Hippocampal formation (tissue), 2 donors: ENCODE results near the gene GTF3C6.
A peak's percentile ranks its signal among the peaks of the same experiment; 100 is the strongest.
"Not testable (repeated sequence)": the region's sequence is repeated elsewhere in the genome, so short reads cannot be mapped to it uniquely, and the experiment has no call there.

ENCODE experiments used
- DNase-seq, 2 donors: peaks; one replicate each; lab custom pipeline; 2025; lab: John Stamatoyannopoulos, UW

GTF3C6 gene

DNA sequence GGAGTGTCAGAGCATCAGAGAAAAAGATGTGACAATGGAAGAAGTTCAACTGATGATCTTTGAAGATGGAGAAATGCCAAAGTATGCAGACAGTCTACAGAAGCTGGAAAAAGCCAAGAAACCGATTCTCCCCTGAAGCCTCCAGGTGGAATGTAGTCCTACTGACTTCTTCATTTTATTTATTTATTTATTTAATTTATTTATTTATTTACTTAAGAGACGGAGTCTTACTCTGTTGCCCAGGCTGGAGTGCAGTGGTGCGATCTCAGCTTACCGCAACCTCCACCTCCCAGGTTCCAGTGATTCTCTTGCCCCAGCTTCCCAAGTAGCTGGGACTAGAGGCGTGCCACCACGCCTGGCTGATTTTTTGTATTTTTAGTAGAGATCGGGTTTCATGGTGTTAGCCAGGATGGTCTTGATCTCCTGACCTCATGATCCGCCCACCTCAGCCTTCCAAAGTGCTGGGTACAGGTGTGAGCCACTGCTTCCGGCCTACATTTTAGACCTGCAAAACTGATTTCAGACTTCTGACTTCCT lies 21.1 kb downstream of the GTF3C6 start:
- DNase-seq: no peak

DNA sequence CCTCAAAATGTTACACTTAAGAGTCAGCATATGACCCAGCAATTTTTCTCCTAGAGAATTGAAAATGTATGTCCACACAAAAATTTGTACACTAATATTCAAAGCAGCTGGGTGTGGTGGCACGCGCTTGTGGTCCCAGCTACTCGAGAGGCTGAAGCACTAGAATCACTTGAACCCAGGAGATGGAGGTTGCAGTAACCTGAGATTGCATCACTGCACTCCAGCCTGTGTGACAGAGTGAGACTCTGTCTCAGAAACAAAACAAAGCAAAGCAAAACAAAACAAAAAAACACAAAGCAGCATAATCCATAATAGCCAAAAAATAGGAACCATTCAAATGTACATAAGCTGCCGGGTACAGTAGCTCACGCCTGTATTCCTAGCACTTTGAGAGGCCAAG lies 21.7 kb downstream of the GTF3C6 start:
- DNase-seq: no peak

DNA sequence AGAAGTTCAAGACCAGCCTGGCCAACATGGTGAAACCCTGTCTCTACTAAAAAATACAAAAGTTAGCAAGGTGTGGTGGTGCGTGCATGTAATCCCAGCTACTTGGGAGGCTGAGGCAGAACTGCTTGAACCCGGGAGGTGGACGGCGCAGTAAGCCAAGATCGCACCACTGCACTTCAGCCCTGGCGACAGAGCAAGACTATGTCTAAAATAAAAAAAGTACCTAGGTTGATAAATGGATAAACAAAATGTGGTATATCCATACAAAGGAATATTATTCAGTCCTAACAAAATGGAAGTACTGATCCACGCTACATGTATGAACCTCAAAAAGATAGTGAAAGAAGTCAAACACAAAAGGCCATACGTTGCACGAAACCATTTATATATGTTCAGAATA lies 22.1 kb downstream of the GTF3C6 start:
- DNase-seq: no peak

DNA sequence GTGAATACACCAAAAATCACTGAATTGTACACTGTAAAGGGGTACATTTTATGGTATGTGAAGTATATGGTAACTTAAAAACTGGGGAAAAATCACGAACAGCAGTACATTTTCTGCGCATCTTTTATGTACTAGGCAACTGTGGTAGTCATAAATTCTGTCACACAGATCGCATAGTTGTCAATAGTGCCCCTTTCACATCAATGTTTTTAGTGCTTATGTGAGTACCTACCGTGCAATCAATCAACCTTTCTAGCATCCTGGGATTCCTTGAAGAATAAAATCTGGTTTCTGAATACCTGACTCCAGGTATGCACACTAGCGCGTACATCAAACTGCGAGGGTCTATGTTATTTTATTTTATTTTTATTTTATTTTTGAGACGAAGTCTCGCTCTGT lies 22.7 kb downstream of the GTF3C6 start:
- no peak for DNase-seq

DNA sequence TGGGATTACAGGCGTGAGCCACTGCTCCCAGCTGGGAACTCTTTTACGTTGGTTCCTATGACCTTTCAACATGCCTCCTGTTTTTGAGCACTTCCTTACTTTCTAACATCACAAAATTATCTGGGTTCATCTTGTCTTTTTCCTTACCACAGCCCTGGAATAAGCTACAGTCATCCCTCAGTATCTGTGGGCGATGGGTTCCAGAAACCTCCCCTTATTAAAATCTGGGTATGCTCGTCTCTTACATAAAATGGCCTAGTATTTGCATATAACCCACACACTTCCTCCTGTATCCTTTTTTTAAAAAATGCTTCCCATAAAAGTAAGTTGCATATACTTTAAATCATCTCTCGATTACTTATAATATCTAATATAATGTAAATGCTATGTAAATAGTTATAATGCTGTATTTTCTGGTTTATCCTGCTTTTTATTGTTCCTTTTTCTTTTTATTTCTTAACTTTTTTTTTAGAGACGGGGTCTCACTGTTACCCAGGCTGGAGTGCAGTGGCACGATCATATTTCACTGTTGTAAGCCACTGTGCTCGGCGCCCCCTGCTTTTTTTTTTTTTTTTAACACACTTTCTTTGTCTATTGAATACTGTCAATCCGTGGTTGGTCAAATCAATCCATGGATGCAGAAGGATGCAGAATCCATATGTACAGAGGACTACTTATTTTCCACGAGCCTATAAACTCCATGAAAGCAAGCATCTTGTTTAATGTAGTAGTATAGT lies 32.5 kb downstream of the GTF3C6 start:
- no peak for DNase-seq

DNA sequence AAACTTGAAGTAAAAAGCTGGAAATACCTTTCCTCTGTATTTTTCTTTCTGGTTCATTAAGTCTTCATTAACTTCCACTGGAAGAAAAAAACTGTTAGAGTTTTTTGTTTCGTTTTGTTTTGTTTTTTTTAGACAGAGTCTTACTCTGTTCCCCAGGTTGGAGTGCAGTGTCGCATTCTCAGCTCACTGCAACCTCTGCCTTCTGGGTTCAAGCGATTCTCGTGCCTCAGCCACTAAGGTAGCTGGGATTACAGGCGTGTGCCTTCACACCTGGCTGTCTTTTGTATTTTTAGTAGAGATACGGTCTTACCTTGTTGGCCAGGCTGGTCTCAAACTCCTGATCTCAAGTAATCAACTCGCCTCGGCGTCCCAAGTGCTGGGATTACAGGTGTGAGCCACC lies 38.2 kb downstream of the GTF3C6 start:
- no peak for DNase-seq

DNA sequence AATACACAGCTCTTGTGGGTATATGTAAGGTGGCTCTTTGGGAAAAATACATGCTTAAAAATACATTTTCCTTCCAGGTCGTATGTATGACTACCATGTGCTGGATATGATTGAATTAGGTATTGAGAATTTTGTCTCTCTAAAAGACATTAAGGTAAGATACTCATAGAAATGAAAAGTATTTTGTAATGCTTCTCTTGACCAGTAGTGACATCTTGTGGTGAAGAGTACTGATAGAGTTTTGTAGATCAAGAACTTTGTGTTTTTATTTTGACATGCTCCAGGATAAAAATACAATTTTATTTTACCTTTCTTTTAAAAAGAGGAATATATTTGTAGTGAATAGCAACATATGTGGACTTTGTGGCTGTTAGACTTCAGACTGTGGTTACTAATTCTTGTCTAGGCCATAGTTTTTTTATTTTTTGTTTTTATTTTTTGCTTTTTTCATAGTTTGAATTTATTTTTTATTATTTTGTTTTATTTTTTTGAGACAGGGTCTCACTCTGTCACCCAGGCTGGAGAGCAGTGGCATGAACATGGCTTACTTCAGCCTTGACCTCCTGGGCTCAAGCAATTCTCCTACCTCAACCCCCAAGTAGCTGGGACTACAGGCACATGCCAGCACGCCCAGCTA lies 41.2 kb downstream of the GTF3C6 start:
- peak in 1 of 2 donors; percentile 55 for DNase-seq

DNA sequence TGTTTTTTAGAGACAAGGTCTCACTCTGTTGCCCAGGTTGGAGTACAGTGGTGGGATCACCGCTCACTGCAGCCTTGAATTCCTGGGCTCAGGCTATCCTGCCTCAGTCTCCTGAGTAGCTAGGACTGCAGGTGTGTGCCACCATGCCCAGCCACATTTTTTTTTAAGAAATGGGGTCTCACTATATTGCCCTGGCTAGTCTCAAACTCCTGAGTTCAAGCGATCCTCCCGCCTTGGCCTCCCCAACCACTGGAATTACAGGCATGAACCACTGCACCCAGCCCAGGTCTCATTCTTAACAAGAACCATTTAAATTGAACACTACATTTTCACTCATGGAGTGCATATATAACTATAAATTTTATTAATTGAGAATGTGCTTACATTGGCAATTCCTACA lies 43.8 kb downstream of the GTF3C6 start:
- DNase-seq: no peak

DNA sequence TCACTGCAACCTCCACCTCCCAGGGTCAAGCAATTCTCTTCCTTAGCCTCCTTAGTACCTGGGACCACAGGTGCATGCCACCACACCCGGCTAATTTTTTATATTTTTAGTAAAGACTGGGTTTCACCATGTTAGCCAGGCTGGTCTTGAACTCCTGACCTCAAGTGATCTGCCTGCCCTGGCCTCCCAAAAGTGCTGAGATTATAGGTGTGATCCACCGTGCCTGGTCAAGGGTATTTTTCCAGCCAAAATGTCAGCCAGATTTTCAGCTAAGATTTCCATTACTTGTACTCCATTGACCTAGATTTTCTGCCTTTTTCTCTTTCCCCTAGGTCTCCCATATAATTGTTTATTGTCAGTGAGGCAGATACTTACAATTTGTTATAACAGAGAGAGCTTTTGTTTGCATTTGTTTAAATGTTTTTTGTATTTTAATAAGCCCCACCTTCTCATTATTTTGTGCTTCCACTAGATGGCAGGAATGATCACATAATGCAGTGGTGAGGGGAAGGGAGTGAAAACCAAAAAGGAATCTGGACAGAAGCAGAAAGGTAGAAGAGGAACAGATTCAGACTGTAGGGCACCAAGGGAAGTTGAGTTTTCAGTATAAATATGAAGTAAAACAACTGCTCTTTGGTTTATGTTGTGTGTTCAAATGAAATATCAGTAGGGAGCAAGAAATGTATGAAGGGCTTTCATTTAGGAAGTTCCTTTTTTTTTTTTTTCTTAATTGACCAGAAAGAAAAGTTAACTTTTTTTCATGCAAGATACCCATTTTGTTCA lies 53.0 kb downstream of the GTF3C6 start:
- DNase-seq: peak in 1 of 2 donors; percentile 55

DNA sequence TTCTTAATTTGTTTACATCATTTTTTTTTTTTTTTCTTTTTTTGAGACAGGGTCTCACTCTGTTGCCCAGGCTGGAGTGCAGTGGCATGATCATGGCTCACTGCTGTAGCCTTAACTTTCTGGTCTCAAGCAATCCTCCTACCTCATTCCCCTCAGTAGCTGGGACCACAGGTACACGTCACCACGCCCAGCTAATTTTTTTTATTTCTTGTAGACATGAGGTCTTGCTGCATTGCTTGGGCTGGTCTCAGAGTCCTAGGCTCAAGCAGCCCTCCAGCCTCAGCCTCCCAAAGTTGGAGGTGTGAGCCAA lies 53.6 kb downstream of the GTF3C6 start:
- DNase-seq: no peak

DNA sequence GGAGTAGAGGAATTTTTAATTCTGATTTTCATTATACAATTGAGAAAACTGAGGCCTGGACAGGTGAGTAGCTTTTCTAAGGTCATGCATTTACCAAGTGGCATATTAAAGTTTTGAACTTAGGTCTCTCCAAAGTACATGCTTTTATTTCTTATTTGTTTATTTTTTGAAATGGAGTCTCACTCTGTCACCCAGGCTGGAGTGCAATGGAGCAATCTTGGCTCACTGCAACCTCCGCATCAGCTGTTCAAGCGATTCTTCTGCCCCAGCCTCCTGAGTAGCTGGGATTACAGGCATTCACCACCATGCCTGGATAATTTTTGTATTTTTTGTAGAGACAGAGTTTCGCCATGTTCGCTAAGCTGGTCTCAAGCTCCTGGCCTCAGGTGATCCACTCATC lies 54.0 kb downstream of the GTF3C6 start:
- not testable (repeated sequence) for DNase-seq

DNA sequence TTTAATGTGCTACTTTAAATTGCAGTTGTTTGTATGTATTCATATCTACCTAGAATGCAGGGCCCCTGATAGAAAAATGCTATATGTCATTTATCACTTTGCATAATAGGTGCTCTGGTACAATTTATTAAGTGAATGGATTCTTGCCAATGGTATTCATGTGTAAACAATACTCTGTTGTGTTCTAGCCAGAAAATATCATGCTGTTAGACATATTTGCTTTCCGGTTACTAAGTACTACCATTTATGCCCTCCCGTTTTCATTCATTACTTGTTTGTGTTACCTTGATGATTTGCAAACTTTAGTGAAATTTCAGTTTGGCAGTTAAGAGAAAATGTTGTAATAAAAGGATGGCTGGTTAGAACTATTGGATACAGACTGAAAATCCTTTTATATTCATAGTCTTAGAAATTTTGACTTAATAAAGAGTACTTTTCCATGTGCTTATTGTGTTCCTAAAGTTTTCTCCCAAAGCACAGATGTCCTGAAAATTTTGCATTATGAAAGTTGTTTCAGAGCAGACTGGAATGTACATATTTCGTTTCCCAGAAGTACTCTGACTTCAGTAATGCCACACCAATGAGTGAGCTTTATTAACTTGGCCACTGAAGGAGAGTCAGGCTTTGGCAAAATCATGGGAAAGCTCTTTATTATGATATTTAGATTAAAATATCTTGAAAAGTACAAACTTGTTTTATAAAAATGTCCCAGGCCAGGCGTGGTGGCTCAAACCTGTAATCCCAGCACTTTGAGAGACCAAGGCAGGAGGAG lies 54.8 kb downstream of the GTF3C6 start:
- DNase-seq: no peak

DNA sequence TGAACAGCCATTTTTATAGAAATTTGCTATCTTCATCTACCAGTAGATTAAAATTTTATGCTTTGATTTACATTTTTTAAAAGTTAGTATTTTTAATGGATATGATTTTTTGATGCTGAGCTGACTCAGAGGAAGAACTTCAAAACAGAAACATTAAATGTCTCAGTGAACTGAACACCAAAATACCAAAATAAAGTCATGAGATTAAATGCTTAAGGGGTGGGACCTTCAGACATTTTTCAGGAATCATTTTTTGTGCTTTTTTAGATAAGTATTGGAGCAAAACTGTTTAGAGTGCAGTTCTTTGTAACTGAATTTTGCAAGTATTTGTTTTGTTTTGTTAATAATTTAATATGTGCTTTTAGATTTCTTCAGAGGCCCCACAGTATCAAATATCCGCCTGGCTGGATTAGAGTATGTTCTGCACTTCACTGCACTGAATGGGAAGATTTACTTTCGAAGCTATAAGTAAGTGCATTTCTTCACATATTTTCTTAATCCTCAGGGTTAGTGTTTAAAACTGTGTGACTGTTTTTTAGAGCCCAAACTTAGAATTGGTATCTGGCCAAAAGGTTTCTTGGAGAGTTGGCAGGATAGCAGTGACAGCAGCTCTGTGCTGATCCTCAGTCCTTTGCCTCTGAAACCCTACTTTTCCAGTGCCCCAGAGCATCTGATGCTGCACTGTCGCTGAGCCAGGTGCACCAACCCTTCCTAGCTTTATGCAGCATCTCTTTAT lies 57.1 kb downstream of the GTF3C6 start:
- DNase-seq: no peak

DNA sequence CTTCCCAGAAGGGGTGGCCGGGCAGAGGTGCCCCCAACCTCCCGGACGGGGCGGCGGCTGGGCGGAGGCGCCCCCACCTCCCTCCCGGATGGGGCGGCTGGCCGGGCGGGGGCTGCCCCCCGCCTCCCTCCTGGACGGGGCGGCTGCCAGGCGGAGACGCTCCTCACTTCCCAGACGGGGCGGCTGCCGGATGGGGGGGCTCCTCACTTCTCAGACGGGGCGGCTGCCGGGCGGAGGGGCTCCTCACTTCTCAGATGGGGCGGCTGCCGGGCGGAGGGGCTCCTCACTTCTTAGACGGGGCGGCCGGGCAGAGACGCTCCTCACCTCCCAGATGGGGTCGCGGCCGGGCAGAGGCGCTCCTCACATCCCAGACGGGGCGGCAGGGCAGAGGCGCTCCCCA lies 58.7 kb downstream of the GTF3C6 start:
- DNase-seq: not testable (repeated sequence)
